ENCODE results near the gene LRRC38. TPM values are rescaled to one million over a fixed set of nuclear protein-coding genes. Genes with fewer than 3 reads are reported as not detected.
"Not testable (repeated sequence)": the region's sequence is repeated elsewhere in the genome, so short reads cannot be mapped to it uniquely, and the experiment has no call there.

LRRC38 gene, protein sequence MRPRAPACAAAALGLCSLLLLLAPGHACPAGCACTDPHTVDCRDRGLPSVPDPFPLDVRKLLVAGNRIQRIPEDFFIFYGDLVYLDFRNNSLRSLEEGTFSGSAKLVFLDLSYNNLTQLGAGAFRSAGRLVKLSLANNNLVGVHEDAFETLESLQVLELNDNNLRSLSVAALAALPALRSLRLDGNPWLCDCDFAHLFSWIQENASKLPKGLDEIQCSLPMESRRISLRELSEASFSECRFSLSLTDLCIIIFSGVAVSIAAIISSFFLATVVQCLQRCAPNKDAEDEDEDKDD
- polyA plus RNA-seq (2013, experiment 1 of 2), result not detected
- not detected for polyA plus RNA-seq (2013, experiment 2 of 2)

DNA sequence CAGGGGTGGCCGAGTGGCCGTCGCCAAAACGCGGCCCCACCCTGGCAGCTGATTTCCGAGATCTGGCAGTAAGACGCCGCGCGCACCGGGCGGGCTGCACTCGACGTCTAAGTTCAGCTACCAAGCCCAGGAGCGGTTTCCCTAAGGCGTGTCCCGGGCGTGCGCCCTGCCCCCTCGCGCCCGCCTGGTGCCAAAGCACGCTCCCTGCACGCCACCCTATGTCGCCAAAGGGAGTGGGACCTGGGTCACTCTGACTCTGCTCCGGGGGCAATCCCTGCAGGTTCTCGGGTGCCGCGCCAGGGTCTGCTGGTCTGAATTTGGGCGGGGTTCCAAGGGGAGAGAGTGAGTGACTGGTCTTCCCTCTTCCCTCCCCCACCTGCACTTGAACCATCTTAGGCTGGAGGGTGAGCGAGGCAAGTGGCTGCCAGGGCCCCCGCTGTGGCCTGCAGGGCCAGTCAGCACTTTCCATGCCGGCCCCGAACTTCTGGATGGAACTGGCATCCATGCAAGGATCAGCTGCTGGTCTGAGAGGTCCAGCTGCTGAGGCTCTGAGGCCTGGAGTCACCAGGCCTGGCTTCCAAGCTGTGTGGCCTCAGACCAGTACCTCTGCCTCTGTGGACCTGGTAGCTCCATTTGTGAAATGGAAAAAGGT lies at the start of gene LRRC38:
Gene LRRC38, minus strand, starts transcription at position 109 of the 652 bp plus-strand sequence. CDS start 410 bp downstream, outside the sequence.
- 10% methylated on average over 30 of the region's 34 CpGs for WGBS
- Histone ChIP-seq H2AFZ (ENCODE audit: low read depth, low read length) (no peak within 1 kb of the TSS), H3K79me1 (replicated peaks; ENCODE audit: low read length, poor library complexity, severe bottlenecking) (no peaks in the 10 kb centered on the region), H2AK5ac (ENCODE audit: low read length, severe bottlenecking) (no peak within 1 kb of the TSS), H3K4me1 (ENCODE audit: control insufficient read depth, insufficient read depth, low read depth, low read length) (no peaks in the 10 kb centered on the region), H3K9me3 (ENCODE audit: control insufficient read depth, low read length) (peaks cover 2% of the 10 kb centered on the region), H2BK12ac (ENCODE audit: low read length in 2 of 2) (no peak within 1 kb of the TSS), H3K4ac (ENCODE audit: low read depth in 1 of 2, low read length in 2 of 2) (no peak within 1 kb of the TSS), H3K27me3 (ENCODE audit: control insufficient read depth in 1 of 2, insufficient read depth in 1 of 2, low read length in 2 of 2) (peaks cover 0 to 91% of the 10 kb centered on the region in 2 experiments), H2BK15ac (ENCODE audit: low read depth, poor library complexity, severe bottlenecking) (no peak within 1 kb of the TSS), H3K36me3 (ENCODE audit: control insufficient read depth in 1 of 2, insufficient read depth in 2 of 2, low read depth in 1 of 2, low read length in 2 of 2) (no peaks in the 10 kb centered on the region), H3K27ac (ENCODE audit: low read length, poor library complexity, severe bottlenecking) (no peak within 1 kb of the TSS), H3K9ac (ENCODE audit: low read length) (no peak within 1 kb of the TSS), H2BK120ac (ENCODE audit: low read depth, low read length) (no peak within 1 kb of the TSS), H3K14ac (ENCODE audit: low read length in 2 of 2) (no peak within 1 kb of the TSS), H4K8ac (ENCODE audit: low read length) (no peak within 1 kb of the TSS), H3K4me2 (ENCODE audit: low read length, poor library complexity, severe bottlenecking) (no peak within 1 kb of the TSS), H2BK5ac (ENCODE audit: low read depth, low read length, poor library complexity, severe bottlenecking) (no peak within 1 kb of the TSS), H3K23ac (ENCODE audit: low read length in 2 of 2) (no peak within 1 kb of the TSS), H4K91ac (ENCODE audit: low read length) (no peak within 1 kb of the TSS), H3K4me3 (ENCODE audit: insufficient read depth in 1 of 2, low read depth in 1 of 2, low read length in 2 of 2) (peak within 1 kb of the TSS in 1 of 2 experiments; percentile 29), H3K18ac (ENCODE audit: low read depth in 1 of 2, low read length in 2 of 2) (no peak within 1 kb of the TSS)
- no peak for DNase-seq

DNA sequence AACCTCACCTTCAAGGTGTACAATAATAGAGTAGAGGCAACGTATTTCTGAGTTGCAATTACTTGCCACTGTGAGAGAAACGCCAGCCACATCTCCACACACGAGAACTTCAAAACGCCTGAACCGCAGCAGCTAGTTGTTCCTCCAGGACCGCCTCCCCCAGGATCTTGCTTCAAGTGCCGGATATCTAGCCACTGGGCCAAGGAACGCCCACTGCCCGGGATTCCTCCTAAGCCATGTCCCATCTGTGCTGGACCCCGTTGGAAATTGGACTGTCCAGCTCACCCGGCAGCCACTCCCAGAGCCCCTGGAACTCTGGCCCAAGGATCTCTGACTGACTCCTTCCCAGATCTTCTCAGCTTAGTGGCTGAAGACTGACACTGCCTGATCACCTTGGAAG lies 49.2 kb upstream of the LRRC38 start:
- not testable (repeated sequence) for H3K36me3 ChIP-seq (ENCODE audit: control insufficient read depth in 1 of 2, insufficient read depth in 2 of 2, low read depth in 1 of 2, low read length in 2 of 2); H3K27ac ChIP-seq (ENCODE audit: low read length, poor library complexity, severe bottlenecking); H3K9ac ChIP-seq (ENCODE audit: low read length); H3K79me1 ChIP-seq (replicated peaks; ENCODE audit: low read length, poor library complexity, severe bottlenecking); H2BK5ac ChIP-seq (ENCODE audit: low read depth, low read length, poor library complexity, severe bottlenecking); H3K4me2 ChIP-seq (ENCODE audit: low read length, poor library complexity, severe bottlenecking); H3K14ac ChIP-seq (ENCODE audit: low read length in 2 of 2); H2BK120ac ChIP-seq (ENCODE audit: low read depth, low read length); H3K23ac ChIP-seq (ENCODE audit: low read length in 2 of 2); H4K91ac ChIP-seq (ENCODE audit: low read length); H3K27me3 ChIP-seq (ENCODE audit: control insufficient read depth in 1 of 2, insufficient read depth in 1 of 2, low read length in 2 of 2); H2BK15ac ChIP-seq (ENCODE audit: low read depth, poor library complexity, severe bottlenecking); H3K9me3 ChIP-seq (ENCODE audit: control insufficient read depth, low read length); H2AK5ac ChIP-seq (ENCODE audit: low read length, severe bottlenecking); H2AFZ ChIP-seq (ENCODE audit: low read depth, low read length); H3K4me1 ChIP-seq (ENCODE audit: control insufficient read depth, insufficient read depth, low read depth, low read length); H2BK12ac ChIP-seq (ENCODE audit: low read length in 2 of 2); H4K8ac ChIP-seq (ENCODE audit: low read length); H3K4me3 ChIP-seq (ENCODE audit: insufficient read depth in 1 of 2, low read depth in 1 of 2, low read length in 2 of 2); DNase-seq; H3K18ac ChIP-seq (ENCODE audit: low read depth in 1 of 2, low read length in 2 of 2); H3K4ac ChIP-seq (ENCODE audit: low read depth in 1 of 2, low read length in 2 of 2)
- 85% methylated on average over 11 of the region's 11 CpGs for WGBS

DNA sequence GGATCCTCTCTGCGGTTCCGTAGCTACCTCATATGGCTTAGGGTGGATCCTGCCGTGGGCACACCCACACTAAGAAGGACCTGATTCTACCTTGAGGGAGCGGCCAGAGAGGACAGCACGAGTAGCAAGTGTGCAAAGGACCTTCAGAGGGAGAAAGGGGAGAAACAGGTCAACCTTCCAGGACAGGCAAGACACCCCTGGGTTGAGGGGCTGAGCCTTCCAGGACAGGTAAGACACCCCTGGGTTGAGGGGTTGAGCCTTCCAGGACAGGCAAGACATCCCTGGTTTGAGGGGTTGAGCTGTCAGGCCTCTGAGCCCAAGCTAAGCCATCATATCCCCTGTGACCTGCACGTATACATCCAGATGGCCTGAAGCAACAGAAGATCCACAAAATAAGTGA lies 46.7 kb upstream of the LRRC38 start:
- H4K8ac ChIP-seq (ENCODE audit: low read length), result no peak overlapping the region
- no peak overlapping the region for H3K9ac ChIP-seq (ENCODE audit: low read length)
- H3K18ac ChIP-seq (ENCODE audit: low read depth in 1 of 2, low read length in 2 of 2), result no peak overlapping the region
- H2BK12ac ChIP-seq (ENCODE audit: low read length in 2 of 2), result no peak overlapping the region
- no peak overlapping the region for H3K14ac ChIP-seq (ENCODE audit: low read length in 2 of 2)
- H3K4me2 ChIP-seq (ENCODE audit: low read length, poor library complexity, severe bottlenecking), result no peak overlapping the region
- no peak overlapping the region for H3K23ac ChIP-seq (ENCODE audit: low read length in 2 of 2)
- H2BK15ac ChIP-seq (ENCODE audit: low read depth, poor library complexity, severe bottlenecking), result no peak overlapping the region
- H2BK120ac ChIP-seq (ENCODE audit: low read depth, low read length), result no peak overlapping the region
- no peaks in the 10 kb centered on the region for H3K27me3 ChIP-seq (ENCODE audit: control insufficient read depth in 1 of 2, insufficient read depth in 1 of 2, low read length in 2 of 2)
- no peaks in the 10 kb centered on the region for H3K9me3 ChIP-seq (ENCODE audit: control insufficient read depth, low read length)
- no peaks in the 10 kb centered on the region for H3K36me3 ChIP-seq (ENCODE audit: control insufficient read depth in 1 of 2, insufficient read depth in 2 of 2, low read depth in 1 of 2, low read length in 2 of 2)
- H2AK5ac ChIP-seq (ENCODE audit: low read length, severe bottlenecking), result no peak overlapping the region
- no peak overlapping the region for H4K91ac ChIP-seq (ENCODE audit: low read length)
- H3K4me1 ChIP-seq (ENCODE audit: control insufficient read depth, insufficient read depth, low read depth, low read length), result no peaks in the 10 kb centered on the region
- H2BK5ac ChIP-seq (ENCODE audit: low read depth, low read length, poor library complexity, severe bottlenecking), result no peak overlapping the region
- H3K79me1 ChIP-seq (replicated peaks; ENCODE audit: low read length, poor library complexity, severe bottlenecking), result no peaks in the 10 kb centered on the region
- no peak for DNase-seq
- H3K4ac ChIP-seq (ENCODE audit: low read depth in 1 of 2, low read length in 2 of 2), result no peak overlapping the region
- no peak overlapping the region for H3K4me3 ChIP-seq (ENCODE audit: insufficient read depth in 1 of 2, low read depth in 1 of 2, low read length in 2 of 2)
- WGBS, result 76% methylated on average over 6 of the region's 6 CpGs
- H3K27ac ChIP-seq (ENCODE audit: low read length, poor library complexity, severe bottlenecking), result no peak overlapping the region
- H2AFZ ChIP-seq (ENCODE audit: low read depth, low read length), result no peak overlapping the region

DNA sequence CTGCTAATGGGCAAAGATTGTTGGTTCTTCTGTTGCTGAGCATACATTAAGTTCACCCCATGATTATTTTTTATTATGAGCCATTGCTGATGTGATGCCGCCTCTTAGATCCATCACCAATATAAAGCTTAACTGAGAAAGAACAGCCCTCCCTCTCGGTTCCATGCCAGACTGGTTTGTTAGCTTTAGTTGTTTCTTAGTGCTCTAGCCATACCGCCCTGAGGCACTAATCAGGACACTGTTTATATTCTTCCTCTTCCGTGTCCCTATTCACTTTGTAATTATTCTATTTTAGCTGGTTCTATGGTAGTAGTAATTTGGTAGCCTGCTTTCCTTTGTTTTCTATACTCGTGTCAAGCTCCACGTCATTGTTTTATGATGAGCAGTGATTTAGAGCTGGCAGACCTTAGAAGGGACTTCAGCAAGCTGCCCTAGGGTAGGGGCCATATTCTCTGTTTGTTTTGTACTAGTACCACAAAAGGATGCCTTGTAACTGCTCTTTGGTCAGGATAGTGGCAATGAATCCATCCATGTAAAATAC lies 42.5 kb upstream of the LRRC38 start:
- no peak overlapping the region for H2AK5ac ChIP-seq (ENCODE audit: low read length, severe bottlenecking)
- no peaks in the 10 kb centered on the region for H3K4me1 ChIP-seq (ENCODE audit: control insufficient read depth, insufficient read depth, low read depth, low read length)
- H3K9ac ChIP-seq (ENCODE audit: low read length), result no peak overlapping the region
- no peaks in the 10 kb centered on the region for H3K79me1 ChIP-seq (replicated peaks; ENCODE audit: low read length, poor library complexity, severe bottlenecking)
- H3K27me3 ChIP-seq (ENCODE audit: control insufficient read depth in 1 of 2, insufficient read depth in 1 of 2, low read length in 2 of 2), result no peaks in the 10 kb centered on the region
- H3K4me3 ChIP-seq (ENCODE audit: insufficient read depth in 1 of 2, low read depth in 1 of 2, low read length in 2 of 2), result no peak overlapping the region
- H3K14ac ChIP-seq (ENCODE audit: low read length in 2 of 2), result no peak overlapping the region
- H2BK15ac ChIP-seq (ENCODE audit: low read depth, poor library complexity, severe bottlenecking), result no peak overlapping the region
- DNase-seq, result no peak
- peaks cover 0 to 3% of the 10 kb centered on the region in 2 experiments for H3K36me3 ChIP-seq (ENCODE audit: control insufficient read depth in 1 of 2, insufficient read depth in 2 of 2, low read depth in 1 of 2, low read length in 2 of 2)
- H4K8ac ChIP-seq (ENCODE audit: low read length), result no peak overlapping the region
- no peak overlapping the region for H3K23ac ChIP-seq (ENCODE audit: low read length in 2 of 2)
- no peaks in the 10 kb centered on the region for H3K9me3 ChIP-seq (ENCODE audit: control insufficient read depth, low read length)
- H2BK120ac ChIP-seq (ENCODE audit: low read depth, low read length), result no peak overlapping the region
- no peak overlapping the region for H3K27ac ChIP-seq (ENCODE audit: low read length, poor library complexity, severe bottlenecking)
- H2BK5ac ChIP-seq (ENCODE audit: low read depth, low read length, poor library complexity, severe bottlenecking), result no peak overlapping the region
- 63% methylated on average over 4 of the region's 6 CpGs for WGBS
- no peak overlapping the region for H3K18ac ChIP-seq (ENCODE audit: low read depth in 1 of 2, low read length in 2 of 2)
- H2BK12ac ChIP-seq (ENCODE audit: low read length in 2 of 2), result no peak overlapping the region
- no peak overlapping the region for H3K4ac ChIP-seq (ENCODE audit: low read depth in 1 of 2, low read length in 2 of 2)
- no peak overlapping the region for H4K91ac ChIP-seq (ENCODE audit: low read length)
- H3K4me2 ChIP-seq (ENCODE audit: low read length, poor library complexity, severe bottlenecking), result no peak overlapping the region
- no peak overlapping the region for H2AFZ ChIP-seq (ENCODE audit: low read depth, low read length)

All from mesenchymal stem cell (in vitro differentiated cells and primary cell).